K562 (cell line): Measurements from ENCODE around the gene CENPV. TPM values are rescaled to one million over a fixed set of nuclear protein-coding genes. Genes with fewer than 3 reads are reported as not detected.

ENCODE experiments used
- ATAC-seq: fragments of 200-7000 bp; cut with Tn5 transposase; 3 replicates; pipeline ENCODE4 v1.9.1; 2020; ENCODE audit warnings: moderate library complexity
- BruUV-seq: library from RNA; stranded (reverse); fragments of 400-500 nt; replicated peaks from 2 replicates; lab custom pipeline; 2021; lab: Mats Ljungman, UMichigan
- CTCF ChIA-PET: fragments of 300-600 bp; formaldehyde crosslinking; extraction: SDS; loops from one replicate; lab custom pipeline; 2021; ENCODE audit warnings: low intra/inter-chr PET ratio; lab: Yijun Ruan, JAX
- POLR2A ChIA-PET: fragments of 300-600, 350-650 bp; sonication (Branson Sonifier 250); formaldehyde crosslinking; extraction: SDS; loops from one replicate; lab custom pipeline; 2021; ENCODE audit warnings: antibody characterized with exemption, inconsistent platforms; lab: Yijun Ruan, JAX
- DNase-seq, 4 experiments: peaks; one replicate each; pipeline versions ENCODE4 v3.0.0 to v3.0.0-alpha.2; 2011 to 2018; ENCODE audit warnings: low spot score in 3 of 4, mixed read lengths in 3 of 4; ENCODE audit errors: extremely low read depth in 1 of 4
- FAIRE-seq: peaks from 2 replicates; lab custom pipeline; 2011; peaks lifted over from hg19 to GRCh38; lab: Jason Lieb, UNC
- H2AFZ ChIP-seq: 2 replicates; pipeline ENCODE4 v1.6.0; 2011; ENCODE audit warnings: low read depth, low read length, control low read depth, inconsistent platforms
- H3K27ac ChIP-seq: fragments of 200-600 bp; 3 replicates; pipeline ENCODE4 v1.8.0; 2011; ENCODE audit warnings: low read depth, mild to moderate bottlenecking, control low read depth, inconsistent platforms, low read length, moderate library complexity, mixed read lengths; ENCODE audit errors: extremely low read depth
- H3K27me3 ChIP-seq, 2 experiments: fragments of 300-600 bp in 1 of 2; 2 replicates in 1 of 2; 3 replicates in 1 of 2; pipeline versions ENCODE4 v1.6.0 to v1.8.0; 2011; ENCODE audit warnings: inconsistent platforms in 2 of 2, low read length in 2 of 2, mild to moderate bottlenecking in 1 of 2, mixed read lengths in 1 of 2, moderate library complexity in 1 of 2; ENCODE audit not compliant: control insufficient read depth in 2 of 2, insufficient read depth in 2 of 2
- H3K36me3 ChIP-seq: fragments of 300-600 bp; 3 replicates; pipeline ENCODE4 v1.8.0; 2011; ENCODE audit warnings: mild to moderate bottlenecking, low read length, inconsistent platforms; ENCODE audit not compliant: control insufficient read depth, insufficient read depth
- H3K4me1 ChIP-seq, 2 experiments: fragments of 200-600 bp in 1 of 2; replicated peaks in 1 of 2; 2 replicates in 1 of 2; 3 replicates in 1 of 2; pipeline versions ENCODE4 v1.5.1 to v1.8.0; 2011; ENCODE audit warnings: inconsistent platforms in 2 of 2, low read length in 2 of 2, mild to moderate bottlenecking in 1 of 2, mixed read lengths in 1 of 2, moderate library complexity in 1 of 2; ENCODE audit not compliant: control insufficient read depth in 2 of 2, insufficient read depth in 2 of 2
- H3K4me2 ChIP-seq: 2 replicates; pipeline ENCODE4 v1.6.1; 2011; ENCODE audit warnings: low read length, control low read depth, inconsistent platforms, mixed read lengths; ENCODE audit not compliant: insufficient read depth
- H3K4me3 ChIP-seq: fragments of 200-600 bp; sonication (generic), shearing (Covaris generic); 2 replicates; pipeline ENCODE4 v1.5.1; 2016; ENCODE audit warnings: control low read depth, inconsistent platforms
- H3K79me2 ChIP-seq: fragments of 200-600 bp; 3 replicates; pipeline ENCODE4 v1.8.0; 2011; ENCODE audit warnings: low read length, inconsistent platforms; ENCODE audit not compliant: control insufficient read depth, insufficient read depth
- H3K9ac ChIP-seq, 2 experiments: 2 replicates each; pipeline versions ENCODE4 v1.6.0 to v1.6.1; 2011; ENCODE audit warnings: low read depth in 2 of 2, low read length in 2 of 2, control low read depth in 1 of 2, inconsistent platforms in 1 of 2, mild to moderate bottlenecking in 1 of 2, mixed read lengths in 1 of 2; ENCODE audit not compliant: insufficient read depth in 1 of 2
- H3K9me1 ChIP-seq: one replicate; pipeline ENCODE4 v1.6.0; 2011; ENCODE audit warnings: inconsistent platforms, mild to moderate bottlenecking, low read length, moderate library complexity; ENCODE audit not compliant: control insufficient read depth, insufficient read depth
- H3K9me3 ChIP-seq: replicated peaks from 2 replicates; pipeline ENCODE4 v1.5.1; 2011; ENCODE audit warnings: low read depth, low read length, inconsistent platforms; ENCODE audit not compliant: control insufficient read depth, insufficient read depth
- H4K20me1 ChIP-seq: replicated peaks from 2 replicates; pipeline ENCODE4 v1.6.1; 2011; ENCODE audit warnings: low read length, inconsistent platforms, mixed read lengths; ENCODE audit not compliant: control insufficient read depth, insufficient read depth
- E2F3 ChIP-seq: fragments of 250-450 bp; sonication (Bioruptor Pico); IDR thresholded peaks from 2 replicates; pipeline ENCODE4 v1.4.0; 2020; ENCODE audit warnings: mild to moderate bottlenecking
- GATAD2A ChIP-seq: fragments of 450-650 bp; IDR thresholded peaks from 2 replicates; pipeline ENCODE4 v1.6.1; 2017
- OTX1 ChIP-seq: fragments of 450-650 bp; formaldehyde crosslinking; IDR thresholded peaks from 2 replicates; pipeline ENCODE4 v1.4.0; 2022; ENCODE audit warnings: mild to moderate bottlenecking
- POLR3G ChIP-seq: IDR thresholded peaks from 2 replicates; pipeline ENCODE4 v1.6.1; 2011; ENCODE audit not compliant: insufficient read length, insufficient replicate concordance; ENCODE audit errors: extremely low read depth
- TCF7 ChIP-seq: sonication (generic); IDR thresholded peaks from 2 replicates; pipeline ENCODE4 v1.6.1; 2016; ENCODE audit warnings: antibody characterized with exemption, borderline replicate concordance
- TEAD4 ChIP-seq, 2 experiments: sonication (generic) in 1 of 2; formaldehyde crosslinking in 1 of 2; IDR thresholded peaks; 2 replicates each; pipeline versions ENCODE4 v1.6.1 to v1.8.0; 2012 to 2022; ENCODE audit warnings: borderline replicate concordance in 1 of 2, inconsistent platforms in 1 of 2, low read length in 1 of 2, mild to moderate bottlenecking in 1 of 2, missing genetic modification reagents in 1 of 2
- ZBTB7A ChIP-seq: IDR thresholded peaks from 2 replicates; pipeline ENCODE4 v1.6.1; 2011; ENCODE audit warnings: low read depth, mild to moderate bottlenecking, low read length, moderate library complexity, borderline replicate concordance; ENCODE audit not compliant: control insufficient read depth
- ZNF384 ChIP-seq: IDR thresholded peaks from 2 replicates; pipeline ENCODE4 v1.6.1; 2012; ENCODE audit warnings: low read depth, low read length, improper control_type of control experiment
- WGBS: fragments of 100-300 bp; shearing (Covaris generic); methylation state at CpG from one replicate; pipeline ENCODE4 v1.1.6; 2016; ENCODE audit warnings: low coverage, mixed read lengths; ENCODE audit not compliant: insufficient coverage; ENCODE audit errors: missing lambda C conversion rate; 5-methylcytosine and 5-hydroxymethylcytosine counted together
- in situ Hi-C: fragments of 300-500 bp; cut with MboI; formaldehyde crosslinking; loops from 4 replicates; pipeline ENCODE4 v1.15.0; 2018; ENCODE audit warnings: inconsistent platforms, mixed read lengths
- intact Hi-C: fragments of 100-400 bp; cut with micrococcal nuclease; formaldehyde crosslinking; loops from 2 replicates; pipeline ENCODE4 v1.14.2; 2022
- polyA plus RNA-seq, 8 experiments: library from polyadenylated mRNA; depleted of rRNA in 4 of 8; stranded (reverse) in 5 of 8; unstranded in 3 of 8; fragments of >200 nt; fragmentation: Nextera tagmentation in 2 of 8; fragmentation: Illumina TruSeq in 1 of 8; extraction: Ambion mirVana in 2 of 8; extraction: Trizol in 1 of 8; gene quantifications; 2 replicates each; pipeline versions ENCODE4 v1.2.1 to v1.2.3, GENCODE V29; 2011 to 2014; ENCODE audit warnings: inconsistent platforms in 1 of 8, missing spikeins in 1 of 8
- total RNA-seq, 7 experiments: library from RNA; depleted of rRNA in 6 of 7; stranded (reverse); fragments of >200 nt in 6 of 7; fragmentation: Illumina TruSeq in 2 of 7; extraction: Trizol in 2 of 7; gene quantifications; 2 replicates each; pipeline versions ENCODE4 v1.2.1 to v1.2.3, GENCODE V29; 2011 to 2021; ENCODE audit warnings: low replicate concordance in 1 of 7
- TF ChIP-seq, protein P1 (sequence below): fragments of 250-450 bp; sonication (Bioruptor Pico); IDR thresholded peaks from 2 replicates; pipeline ENCODE4 v1.8.0; 2022; ENCODE audit warnings: moderate library complexity, mild to moderate bottlenecking, inconsistent platforms
- TF ChIP-seq, protein P2 (sequence below): fragments of 250-450 bp; sonication (Bioruptor Pico); IDR thresholded peaks from 2 replicates; pipeline ENCODE4 v1.5.0; 2020; ENCODE audit warnings: mild to moderate bottlenecking
- TF ChIP-seq, protein P3 (sequence below): fragments of 450-650 bp; formaldehyde crosslinking; IDR thresholded peaks from 2 replicates; pipeline ENCODE4 v1.4.0; 2022; ENCODE audit warnings: missing genetic modification characterization
- TF ChIP-seq, protein P4 (sequence below), 2 experiments: IDR thresholded peaks; 2 replicates each; pipeline ENCODE4 v1.6.1; 2011; ENCODE audit warnings: borderline replicate concordance in 1 of 2, control low read depth in 1 of 2, low read depth in 1 of 2, low read length in 1 of 2, mild to moderate bottlenecking in 1 of 2, mixed read lengths in 1 of 2, moderate library complexity in 1 of 2; ENCODE audit not compliant: insufficient read depth in 1 of 2, insufficient read length in 1 of 2, poor library complexity in 1 of 2, severe bottlenecking in 1 of 2; ENCODE audit errors: extremely low read depth in 1 of 2
- TF ChIP-seq, protein P5 (sequence below), 2 experiments: fragments of 450-650 bp in 1 of 2; IDR thresholded peaks; 2 replicates each; pipeline ENCODE4 v1.6.1; 2011 to 2017; ENCODE audit warnings: low read depth in 2 of 2, antibody characterized with exemption in 1 of 2, borderline replicate concordance in 1 of 2, low read length in 1 of 2, mild to moderate bottlenecking in 1 of 2, mixed read lengths in 1 of 2; ENCODE audit not compliant: control insufficient read depth in 1 of 2

CENPV gene
- total and polyA plus RNA-seq, 9 of the 15 experiments (the other 6 are each of a cell fraction or from before 2014, with no cell fraction given) = 17.8 to 131 (median 89.3) TPM

DNA sequence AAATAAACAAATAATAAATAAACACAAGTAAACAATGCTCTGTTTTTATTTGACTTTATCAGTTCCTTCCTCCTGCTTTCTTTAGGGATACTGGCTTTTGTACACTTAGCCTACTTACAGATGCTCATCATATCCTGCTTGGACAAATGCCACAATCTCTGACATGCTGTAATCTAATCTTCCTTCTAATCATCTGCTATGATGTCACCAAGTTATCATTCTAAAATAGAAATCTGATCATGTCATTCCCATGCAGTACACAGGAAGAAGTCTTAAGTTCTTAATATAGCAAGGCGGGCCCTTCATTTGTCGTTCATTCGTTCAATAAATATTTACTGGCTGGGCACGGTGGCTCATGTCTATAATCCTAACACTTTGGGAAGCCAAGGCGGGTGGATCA is 18.5 kb upstream of the CENPV start:
- H3K9ac ChIP-seq = no peak overlapping the region
- no peaks in the 10 kb centered on the region for H3K27me3 ChIP-seq
- no peak overlapping the region for H3K4me2 ChIP-seq
- in situ Hi-C loops = no loop called here
- no peaks in the 10 kb centered on the region for H3K4me1 ChIP-seq
- H3K9me1 ChIP-seq = no peaks in the 10 kb centered on the region
- H4K20me1 ChIP-seq = no peaks in the 10 kb centered on the region
- no peak overlapping the region for H3K27ac ChIP-seq
- no peak overlapping the region for H3K4me3 ChIP-seq
- 88% methylated on average over 5 of the region's 5 CpGs for WGBS
- H2AFZ ChIP-seq = no peak overlapping the region
- ChIA-PET POLR2A (interaction anchor here (1.0 to 1.1 kb wide), 2 partner anchors 9 to 14 kb away, joined by 3 read pairs; partner anchors contain the start of gene UBB), CTCF (no interaction called here)
- FAIRE-seq (no peak), DNase-seq (no peak), ATAC-seq (no peak)
- H3K79me2 ChIP-seq = no peaks in the 10 kb centered on the region
- no peaks in the 10 kb centered on the region for H3K36me3 ChIP-seq
- intact Hi-C loops = no loop called here
- BruUV-seq = no TSS peak
- H3K9me3 ChIP-seq = no peaks in the 10 kb centered on the region
- TF ChIP-seq, protein P1, sequence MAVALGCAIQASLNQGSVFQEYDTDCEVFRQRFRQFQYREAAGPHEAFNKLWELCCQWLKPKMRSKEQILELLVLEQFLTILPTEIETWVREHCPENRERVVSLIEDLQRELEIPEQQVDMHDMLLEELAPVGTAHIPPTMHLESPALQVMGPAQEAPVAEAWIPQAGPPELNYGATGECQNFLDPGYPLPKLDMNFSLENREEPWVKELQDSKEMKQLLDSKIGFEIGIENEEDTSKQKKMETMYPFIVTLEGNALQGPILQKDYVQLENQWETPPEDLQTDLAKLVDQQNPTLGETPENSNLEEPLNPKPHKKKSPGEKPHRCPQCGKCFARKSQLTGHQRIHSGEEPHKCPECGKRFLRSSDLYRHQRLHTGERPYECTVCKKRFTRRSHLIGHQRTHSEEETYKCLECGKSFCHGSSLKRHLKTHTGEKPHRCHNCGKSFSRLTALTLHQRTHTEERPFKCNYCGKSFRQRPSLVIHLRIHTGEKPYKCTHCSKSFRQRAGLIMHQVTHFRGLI (CRISPR knock-in tag) = no peak
- TF ChIP-seq TCF7 = no peak
- no peak for TF ChIP-seq GATAD2A
- TF ChIP-seq, protein P2, sequence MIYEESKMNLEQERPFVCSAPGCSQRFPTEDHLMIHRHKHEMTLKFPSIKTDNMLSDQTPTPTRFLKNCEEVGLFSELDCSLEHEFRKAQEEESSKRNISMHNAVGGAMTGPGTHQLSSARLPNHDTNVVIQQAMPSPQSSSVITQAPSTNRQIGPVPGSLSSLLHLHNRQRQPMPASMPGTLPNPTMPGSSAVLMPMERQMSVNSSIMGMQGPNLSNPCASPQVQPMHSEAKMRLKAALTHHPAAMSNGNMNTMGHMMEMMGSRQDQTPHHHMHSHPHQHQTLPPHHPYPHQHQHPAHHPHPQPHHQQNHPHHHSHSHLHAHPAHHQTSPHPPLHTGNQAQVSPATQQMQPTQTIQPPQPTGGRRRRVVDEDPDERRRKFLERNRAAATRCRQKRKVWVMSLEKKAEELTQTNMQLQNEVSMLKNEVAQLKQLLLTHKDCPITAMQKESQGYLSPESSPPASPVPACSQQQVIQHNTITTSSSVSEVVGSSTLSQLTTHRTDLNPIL (CRISPR knock-in tag) = no peak
- TF ChIP-seq OTX1 (CRISPR knock-in tag) = no peak
- TF ChIP-seq ZNF384 = no peak
- no peak for TF ChIP-seq E2F3 (CRISPR knock-in tag)
- TF ChIP-seq, protein P3, sequence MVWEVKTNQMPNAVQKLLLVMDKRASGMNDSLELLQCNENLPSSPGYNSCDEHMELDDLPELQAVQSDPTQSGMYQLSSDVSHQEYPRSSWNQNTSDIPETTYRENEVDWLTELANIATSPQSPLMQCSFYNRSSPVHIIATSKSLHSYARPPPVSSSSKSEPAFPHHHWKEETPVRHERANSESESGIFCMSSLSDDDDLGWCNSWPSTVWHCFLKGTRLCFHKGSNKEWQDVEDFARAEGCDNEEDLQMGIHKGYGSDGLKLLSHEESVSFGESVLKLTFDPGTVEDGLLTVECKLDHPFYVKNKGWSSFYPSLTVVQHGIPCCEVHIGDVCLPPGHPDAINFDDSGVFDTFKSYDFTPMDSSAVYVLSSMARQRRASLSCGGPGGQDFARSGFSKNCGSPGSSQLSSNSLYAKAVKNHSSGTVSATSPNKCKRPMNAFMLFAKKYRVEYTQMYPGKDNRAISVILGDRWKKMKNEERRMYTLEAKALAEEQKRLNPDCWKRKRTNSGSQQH (CRISPR knock-in tag) = no peak
- TF ChIP-seq, protein P4, sequence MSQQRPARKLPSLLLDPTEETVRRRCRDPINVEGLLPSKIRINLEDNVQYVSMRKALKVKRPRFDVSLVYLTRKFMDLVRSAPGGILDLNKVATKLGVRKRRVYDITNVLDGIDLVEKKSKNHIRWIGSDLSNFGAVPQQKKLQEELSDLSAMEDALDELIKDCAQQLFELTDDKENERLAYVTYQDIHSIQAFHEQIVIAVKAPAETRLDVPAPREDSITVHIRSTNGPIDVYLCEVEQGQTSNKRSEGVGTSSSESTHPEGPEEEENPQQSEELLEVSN (IDR thresholded peaks at IDR 0.05; ENCODE audit: borderline replicate concordance in 1 of 2, extremely low read depth in 1 of 2, insufficient read depth in 1 of 2, insufficient read length in 1 of 2, low read depth in 1 of 2, low read length in 1 of 2, poor library complexity in 1 of 2, severe bottlenecking in 1 of 2) = no peak
- TF ChIP-seq POLR3G = no peak
- no peak for TF ChIP-seq TEAD4 (IDR thresholded peaks at IDR 0.05; ENCODE audit: low read length)
- no peak for TF ChIP-seq TEAD4 (CRISPR knock-in tag; IDR thresholded peaks at IDR 0.05; ENCODE audit: borderline replicate concordance)
- TF ChIP-seq ZBTB7A = no peak
- TF ChIP-seq, protein P5, sequence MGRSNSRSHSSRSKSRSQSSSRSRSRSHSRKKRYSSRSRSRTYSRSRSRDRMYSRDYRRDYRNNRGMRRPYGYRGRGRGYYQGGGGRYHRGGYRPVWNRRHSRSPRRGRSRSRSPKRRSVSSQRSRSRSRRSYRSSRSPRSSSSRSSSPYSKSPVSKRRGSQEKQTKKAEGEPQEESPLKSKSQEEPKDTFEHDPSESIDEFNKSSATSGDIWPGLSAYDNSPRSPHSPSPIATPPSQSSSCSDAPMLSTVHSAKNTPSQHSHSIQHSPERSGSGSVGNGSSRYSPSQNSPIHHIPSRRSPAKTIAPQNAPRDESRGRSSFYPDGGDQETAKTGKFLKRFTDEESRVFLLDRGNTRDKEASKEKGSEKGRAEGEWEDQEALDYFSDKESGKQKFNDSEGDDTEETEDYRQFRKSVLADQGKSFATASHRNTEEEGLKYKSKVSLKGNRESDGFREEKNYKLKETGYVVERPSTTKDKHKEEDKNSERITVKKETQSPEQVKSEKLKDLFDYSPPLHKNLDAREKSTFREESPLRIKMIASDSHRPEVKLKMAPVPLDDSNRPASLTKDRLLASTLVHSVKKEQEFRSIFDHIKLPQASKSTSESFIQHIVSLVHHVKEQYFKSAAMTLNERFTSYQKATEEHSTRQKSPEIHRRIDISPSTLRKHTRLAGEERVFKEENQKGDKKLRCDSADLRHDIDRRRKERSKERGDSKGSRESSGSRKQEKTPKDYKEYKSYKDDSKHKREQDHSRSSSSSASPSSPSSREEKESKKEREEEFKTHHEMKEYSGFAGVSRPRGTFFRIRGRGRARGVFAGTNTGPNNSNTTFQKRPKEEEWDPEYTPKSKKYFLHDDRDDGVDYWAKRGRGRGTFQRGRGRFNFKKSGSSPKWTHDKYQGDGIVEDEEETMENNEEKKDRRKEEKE (IDR thresholded peaks at IDR 0.05; ENCODE audit: borderline replicate concordance in 1 of 2, control insufficient read depth in 1 of 2, low read depth in 2 of 2, low read length in 1 of 2) = no peak
